Erythroblast (primary cell): ENCODE results near the gene NFIA.

Source experiments
- DNase-seq, 2 experiments: peaks; one replicate each; lab custom pipeline; 2025; lab: John Stamatoyannopoulos, UW
- GATA1 ChIP-seq: IDR thresholded peaks from 2 replicates; pipeline ENCODE4 v1.6.1; 2011; ENCODE audit warnings: low read depth, mild to moderate bottlenecking, control low read depth, low read length, moderate library complexity
- POLR2A ChIP-seq: IDR thresholded peaks from 2 replicates; pipeline ENCODE4 v1.6.1; 2011; ENCODE audit warnings: mild to moderate bottlenecking, low read length

The NFIA gene

GRCh38 chr1:61428146-61428545, 345.8 kb downstream of the NFIA start:
- DNase-seq: no peak
- TF ChIP-seq POLR2A: no peak
- no peak for TF ChIP-seq GATA1

GRCh38 chr1:61432616-61433388, 350.4 kb downstream of the NFIA start:
- no peak for TF ChIP-seq GATA1
- no peak for TF ChIP-seq POLR2A
- DNase-seq: no peak

GRCh38 chr1:61433646-61434045, 351.3 kb downstream of the NFIA start:
- TF ChIP-seq POLR2A (no peak), GATA1 (no peak)
- DNase-seq: no peak

GRCh38 chr1:61434276-61434675, 351.9 kb downstream of the NFIA start:
- no peak for DNase-seq
- TF ChIP-seq GATA1: no peak
- TF ChIP-seq POLR2A: no peak

GRCh38 chr1:61435226-61435625, 352.9 kb downstream of the NFIA start:
- no peak for TF ChIP-seq GATA1
- no peak for TF ChIP-seq POLR2A
- no peak for DNase-seq

GRCh38 chr1:61436016-61436415, 353.7 kb downstream of the NFIA start:
- DNase-seq: peak; percentile 33 to 41
- TF ChIP-seq GATA1 (no peak), POLR2A (no peak)

GRCh38 chr1:61436491-61437120, 354.2 kb downstream of the NFIA start:
- no peak for DNase-seq
- TF ChIP-seq GATA1 (no peak), POLR2A (no peak)

GRCh38 chr1:61439234-61439633, 356.9 kb downstream of the NFIA start:
- TF ChIP-seq GATA1 (no peak), POLR2A (no peak)
- no peak for DNase-seq

GRCh38 chr1:61441723-61442262, 359.4 kb downstream of the NFIA start:
- peak in 1 of 2 experiments; percentile 58 for DNase-seq

GRCh38 chr1:61442544-61442943, 360.2 kb downstream of the NFIA start:
- DNase-seq: no peak
- no peak for TF ChIP-seq GATA1
- no peak for TF ChIP-seq POLR2A

More at GRCh38 chr1:61441723-61442262, 359.4 kb downstream of the NFIA start:
- TF ChIP-seq GATA1 (no peak), POLR2A (no peak)

GRCh38 chr1:61444288-61444687, 361.9 kb downstream of the NFIA start:
- DNase-seq: no peak
- TF ChIP-seq POLR2A (no peak), GATA1 (no peak)

- TF ChIP-seq GATA1: no peak
- no peak for TF ChIP-seq POLR2A
- DNase-seq: no peak
Observed at GRCh38 chr1:61445269-61445825, 363.0 kb downstream of the NFIA start.

- TF ChIP-seq POLR2A (no peak), GATA1 (no peak)
- DNase-seq: no peak
Observed at GRCh38 chr1:61446531-61446991, 364.2 kb downstream of the NFIA start.
